ENCODE results near the gene RMRP.

RMRP gene

DNA sequence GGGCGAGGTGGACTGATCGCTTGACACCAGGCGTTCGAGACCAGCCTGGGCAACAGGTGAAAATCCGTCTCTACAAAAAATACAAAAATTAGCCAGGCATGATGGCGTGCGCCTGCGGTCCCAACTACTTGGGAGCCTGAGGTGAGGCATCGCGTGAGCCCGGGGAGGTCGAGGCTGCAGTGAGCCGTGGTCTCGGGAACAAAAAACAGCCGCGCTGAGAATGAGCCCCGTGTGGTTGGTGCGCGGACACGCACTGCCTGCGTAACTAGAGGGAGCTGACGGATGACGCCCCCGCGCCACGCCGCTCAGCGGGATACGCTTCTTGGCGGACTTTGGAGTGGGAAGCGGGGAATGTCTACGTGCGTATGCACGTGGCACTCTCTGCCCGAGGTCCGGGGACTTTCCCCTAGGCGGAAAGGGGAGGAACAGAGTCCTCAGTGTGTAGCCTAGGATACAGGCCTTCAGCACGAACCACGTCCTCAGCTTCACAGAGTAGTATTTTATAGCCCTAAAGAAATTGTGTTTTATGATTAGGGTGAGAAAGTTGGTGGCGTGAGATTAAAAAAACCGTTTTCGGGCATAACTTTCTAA is at the start of gene RMRP:
RMRP (minus strand) TSS at position 474 of the 591 bp plus-strand sequence.
- DNase-seq (ENCODE audit: extremely low read depth in 1 of 2, low read depth in 1 of 2): peak; percentile 72 to 78

GRCh38 chr9:35706951-35707350 is 49.1 kb upstream of the RMRP start:
- no peak for DNase-seq (ENCODE audit: extremely low read depth in 1 of 2, low read depth in 1 of 2)

GRCh38 chr9:35705836-35706430 is 48.1 kb upstream of the RMRP start:
- no peak for DNase-seq (ENCODE audit: extremely low read depth in 1 of 2, low read depth in 1 of 2)

DNA sequence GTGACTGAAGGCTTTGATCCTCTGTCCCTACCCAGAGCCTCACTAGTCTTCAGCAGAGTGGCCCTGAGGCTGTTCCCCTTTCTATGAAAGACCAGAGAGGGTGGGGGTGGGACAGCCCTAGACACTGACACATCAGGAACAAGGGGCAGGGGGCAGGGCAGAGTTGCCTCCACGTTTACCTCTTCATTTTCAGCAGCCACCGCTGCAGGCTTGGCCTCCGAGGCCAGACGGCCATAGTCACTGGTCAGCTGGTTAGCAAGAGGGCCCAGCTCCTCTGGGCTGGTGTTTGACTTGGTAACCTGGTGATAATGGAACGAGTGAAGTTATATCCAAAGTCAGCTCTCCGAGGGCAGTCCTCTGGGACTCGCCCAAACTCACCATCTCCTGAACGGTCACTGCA is 47.6 kb upstream of the RMRP start:
- no peak for DNase-seq (ENCODE audit: extremely low read depth in 1 of 2, low read depth in 1 of 2)

GRCh38 chr9:35703906-35704672 is 46.3 kb upstream of the RMRP start:
- DNase-seq (ENCODE audit: extremely low read depth in 1 of 2, low read depth in 1 of 2): no peak

DNA sequence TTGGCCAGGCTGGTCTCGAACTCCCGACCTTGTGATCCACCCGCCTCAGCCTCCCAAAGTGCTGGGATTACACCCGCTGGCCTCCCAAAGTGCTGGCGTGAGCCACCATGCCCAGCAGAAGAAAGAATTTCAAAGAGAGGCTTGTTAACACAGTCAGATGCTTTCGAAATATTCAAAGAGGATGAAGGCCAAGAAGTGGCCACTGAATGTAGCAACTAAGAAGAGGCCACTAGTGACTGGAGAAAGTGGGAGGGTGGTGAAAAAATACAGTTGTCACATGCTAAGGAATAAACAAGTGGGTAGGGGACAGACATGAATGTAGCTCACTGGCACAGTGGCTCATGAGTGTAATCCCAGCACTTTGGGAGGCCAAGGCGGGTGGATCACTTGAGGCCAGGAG is 44.9 kb upstream of the RMRP start:
- no peak for DNase-seq (ENCODE audit: extremely low read depth in 1 of 2, low read depth in 1 of 2)

- no peak for DNase-seq (ENCODE audit: extremely low read depth in 1 of 2, low read depth in 1 of 2)
Observed at GRCh38 chr9:35700942-35701341, 43.1 kb upstream of the RMRP start.

- no peak for DNase-seq (ENCODE audit: extremely low read depth in 1 of 2, low read depth in 1 of 2)
Observed at GRCh38 chr9:35700031-35700430, 42.2 kb upstream of the RMRP start.

DNA sequence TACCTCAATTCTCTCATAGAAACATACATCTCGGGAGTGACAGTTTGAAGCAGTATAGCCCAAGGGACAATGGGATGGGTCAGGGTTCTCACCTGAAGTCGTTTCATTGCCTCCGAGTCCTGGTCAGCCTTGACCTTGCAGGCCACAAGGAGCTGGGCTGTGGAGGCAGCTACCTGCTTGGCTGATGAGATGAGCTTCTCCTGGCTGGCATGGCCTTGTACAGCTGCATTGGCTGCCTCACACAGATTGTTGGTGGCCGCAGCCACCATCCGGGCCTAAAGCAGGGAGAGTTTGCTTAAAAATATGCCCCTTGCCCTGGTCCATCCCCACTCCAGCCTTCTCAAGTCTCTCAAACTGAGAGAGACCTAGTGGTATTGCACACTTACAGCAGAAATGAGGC is 40.4 kb upstream of the RMRP start:
- no peak for DNase-seq (ENCODE audit: extremely low read depth in 1 of 2, low read depth in 1 of 2)

GRCh38 chr9:35697486-35697885 is 39.7 kb upstream of the RMRP start:
- DNase-seq (ENCODE audit: extremely low read depth in 1 of 2, low read depth in 1 of 2): no peak

GRCh38 chr9:35696520-35697215 is 38.8 kb upstream of the RMRP start:
- peak; percentile 19 to 27 for DNase-seq (ENCODE audit: extremely low read depth in 1 of 2, low read depth in 1 of 2)

GRCh38 chr9:35695943-35696401 is 38.2 kb upstream of the RMRP start:
- DNase-seq (ENCODE audit: extremely low read depth in 1 of 2, low read depth in 1 of 2): no peak

DNA sequence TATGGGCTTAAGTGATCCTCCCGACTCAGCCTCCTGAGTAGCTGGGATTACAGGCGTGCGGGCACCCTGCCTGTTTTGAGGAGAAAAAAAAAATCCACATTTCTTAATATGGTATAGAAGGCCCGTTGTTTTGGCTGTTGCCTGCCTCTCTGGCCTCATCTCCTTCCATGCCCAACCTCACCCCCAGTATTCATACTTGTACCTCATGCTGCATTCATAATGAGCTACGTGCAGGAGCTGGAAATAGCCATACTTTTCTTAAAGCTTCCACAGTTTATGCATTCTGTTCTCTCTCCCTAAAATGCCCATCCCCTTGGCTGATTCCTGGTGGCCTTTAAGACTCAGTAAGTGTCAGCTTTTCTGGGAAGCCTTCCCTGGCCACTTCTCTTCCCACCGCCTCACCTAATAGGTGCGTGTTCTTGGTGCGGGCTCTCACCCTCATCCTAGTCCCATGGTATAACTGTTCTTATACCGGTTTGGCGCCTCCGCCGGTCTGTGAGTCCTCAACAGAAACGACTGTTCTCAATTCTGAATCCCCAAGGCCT is 34.0 kb upstream of the RMRP start:
- no peak for DNase-seq (ENCODE audit: extremely low read depth in 1 of 2, low read depth in 1 of 2)

GRCh38 chr9:35691334-35691650 is 33.5 kb upstream of the RMRP start:
- DNase-seq (ENCODE audit: extremely low read depth in 1 of 2, low read depth in 1 of 2): no peak

- DNase-seq (ENCODE audit: extremely low read depth in 1 of 2, low read depth in 1 of 2): peak in 1 of 2 donors; percentile 17
Observed at GRCh38 chr9:35690614-35691333, 33.0 kb upstream of the RMRP start.

GRCh38 chr9:35690294-35690613 is 32.4 kb upstream of the RMRP start:
- no peak for DNase-seq (ENCODE audit: extremely low read depth in 1 of 2, low read depth in 1 of 2)

DNA sequence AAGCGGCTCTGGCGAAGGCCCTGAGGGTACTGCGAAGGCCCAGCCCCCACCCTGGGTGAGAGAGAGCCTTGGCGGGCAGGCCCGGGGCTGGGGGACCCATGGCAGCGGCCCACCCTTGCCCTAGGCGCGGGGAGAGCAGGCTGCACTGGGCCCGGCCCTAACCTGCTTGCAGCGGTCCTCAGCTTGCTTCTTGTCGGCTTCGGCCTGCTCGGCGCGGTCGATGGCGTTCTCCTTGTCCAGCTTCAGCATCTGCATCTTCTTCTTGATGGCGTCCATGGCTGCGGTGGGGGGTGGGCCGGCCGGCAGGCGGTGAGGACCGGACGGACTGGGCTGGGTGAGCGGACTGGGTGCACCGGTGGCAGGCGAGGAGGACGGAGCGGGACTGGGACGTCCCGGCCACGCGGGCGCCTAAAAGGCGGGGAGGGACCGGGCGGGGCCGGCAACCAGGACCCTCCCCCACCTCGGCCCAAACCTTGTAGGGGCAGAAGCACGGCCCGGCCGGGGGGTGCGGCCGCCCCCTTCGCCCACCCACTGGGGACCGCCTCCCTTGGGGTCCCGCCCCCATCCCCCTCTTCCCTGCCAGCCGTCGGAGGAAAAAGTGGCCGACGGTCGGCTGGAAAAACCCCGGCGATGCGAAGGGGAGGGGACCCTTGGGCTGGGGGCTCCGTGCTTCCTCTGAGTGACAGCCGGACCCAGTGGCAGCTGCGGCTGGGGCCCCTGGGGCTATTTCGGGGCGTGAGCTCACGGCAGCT is 31.9 kb upstream of the RMRP start, which contains the start of gene TPM2:
TPM2 (minus strand) TSS at position 384 of the 752 bp plus-strand sequence; CDS start at position 276, 108 bp downstream.
- DNase-seq (ENCODE audit: extremely low read depth in 1 of 2, low read depth in 1 of 2): no peak

DNA sequence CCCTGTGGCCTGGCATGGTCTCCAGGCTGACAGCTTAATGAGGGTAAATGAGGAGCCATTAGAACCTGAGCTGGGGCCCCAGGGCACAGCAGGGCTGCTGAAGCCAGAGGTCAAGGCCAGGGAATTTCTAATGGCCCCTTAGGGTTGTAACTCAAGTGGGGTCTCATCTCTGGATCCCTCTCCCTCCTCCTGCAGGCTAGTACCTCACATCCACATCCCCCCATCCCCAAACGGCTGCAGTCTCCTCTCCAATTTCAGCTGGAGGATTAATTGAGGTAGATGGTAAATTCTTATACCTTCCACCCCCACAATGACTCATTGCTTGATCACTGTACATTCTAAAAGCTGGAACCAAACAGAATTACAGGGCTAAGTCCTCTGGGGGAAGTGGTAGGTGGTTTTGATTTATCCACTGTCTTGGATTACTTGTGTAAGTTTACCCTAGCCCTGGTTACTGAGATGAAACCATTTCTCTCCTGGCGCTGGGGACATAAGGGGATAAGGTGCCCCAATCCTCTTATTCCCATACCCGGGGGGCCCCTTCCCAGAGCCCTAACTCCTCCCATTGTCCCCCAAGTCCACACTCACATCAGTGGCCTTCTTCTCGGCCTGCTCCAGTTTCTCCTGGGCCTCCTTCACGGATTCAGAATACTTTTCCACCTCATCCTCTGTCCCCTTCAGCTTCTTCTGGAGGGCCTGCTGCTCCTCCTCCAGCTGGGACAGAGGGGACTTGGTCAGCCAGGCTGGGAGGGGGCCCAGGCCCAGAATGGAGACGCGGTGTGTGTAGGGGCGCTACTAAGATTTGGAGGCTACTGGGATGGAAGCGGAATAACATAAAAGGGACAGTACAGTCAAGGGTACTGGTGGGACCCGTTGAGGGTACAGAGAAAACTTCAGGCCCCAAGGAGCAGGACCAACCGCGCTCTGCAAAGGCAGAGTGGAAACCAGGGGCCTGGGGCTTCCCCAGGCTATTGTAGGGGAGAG is 31.0 kb upstream of the RMRP start:
- no peak for DNase-seq (ENCODE audit: extremely low read depth in 1 of 2, low read depth in 1 of 2)

Data from activated CD8-positive, alpha-beta memory T cell treated with anti-CD3 and anti-CD28 coated beads for 1 hour (primary cell).